Endometrium (tissue), 2 donors: ENCODE measurements around the gene SAAL1.
"Not testable (repeated sequence)": the region's sequence is repeated elsewhere in the genome, so short reads cannot be mapped to it uniquely, and the experiment has no call there.

Experiments
- FAIRE-seq: peaks from 2 replicates; lab custom pipeline; 2012; peaks lifted over from hg19 to GRCh38; lab: Jason Lieb, UNC
- donor health status: control.
- donor health status: control.

Gene SAAL1, protein sequence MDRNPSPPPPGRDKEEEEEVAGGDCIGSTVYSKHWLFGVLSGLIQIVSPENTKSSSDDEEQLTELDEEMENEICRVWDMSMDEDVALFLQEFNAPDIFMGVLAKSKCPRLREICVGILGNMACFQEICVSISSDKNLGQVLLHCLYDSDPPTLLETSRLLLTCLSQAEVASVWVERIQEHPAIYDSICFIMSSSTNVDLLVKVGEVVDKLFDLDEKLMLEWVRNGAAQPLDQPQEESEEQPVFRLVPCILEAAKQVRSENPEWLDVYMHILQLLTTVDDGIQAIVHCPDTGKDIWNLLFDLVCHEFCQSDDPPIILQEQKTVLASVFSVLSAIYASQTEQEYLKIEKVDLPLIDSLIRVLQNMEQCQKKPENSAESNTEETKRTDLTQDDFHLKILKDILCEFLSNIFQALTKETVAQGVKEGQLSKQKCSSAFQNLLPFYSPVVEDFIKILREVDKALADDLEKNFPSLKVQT

DNA sequence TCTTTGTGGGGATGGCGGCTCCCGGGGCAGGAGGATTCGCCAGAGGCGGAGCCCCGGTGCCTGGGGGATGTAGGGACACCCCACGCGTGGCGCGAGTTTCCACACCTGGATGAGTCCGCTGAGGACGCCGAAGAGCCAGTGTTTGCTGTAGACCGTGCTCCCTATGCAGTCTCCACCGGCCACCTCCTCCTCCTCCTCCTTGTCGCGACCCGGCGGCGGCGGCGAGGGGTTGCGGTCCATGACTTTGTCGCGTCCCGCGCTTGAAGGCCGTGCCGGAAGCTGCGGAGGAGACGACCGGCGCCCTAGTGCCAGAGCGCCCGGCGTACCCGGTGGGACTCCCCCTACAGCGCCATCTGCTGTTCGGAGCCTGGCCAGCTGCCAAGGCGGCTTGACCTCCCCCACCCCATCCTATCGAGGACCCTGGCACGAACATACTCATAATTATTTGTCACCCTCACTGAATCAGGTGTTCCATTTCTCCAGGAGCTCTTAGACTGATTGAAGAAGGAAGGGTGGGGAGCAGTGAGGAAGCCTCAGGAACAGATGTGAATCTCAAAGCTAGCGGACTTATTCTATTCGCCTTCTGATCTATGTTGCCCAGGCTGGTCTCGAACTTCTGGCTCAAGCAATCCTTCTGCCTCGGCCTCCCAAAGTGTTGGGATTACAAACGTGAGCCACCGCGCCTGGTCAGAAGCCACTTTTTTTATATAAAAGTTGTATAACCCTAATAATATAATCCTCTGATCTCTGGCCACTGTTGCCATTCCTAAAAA lies at the start of gene SAAL1:
Gene SAAL1, minus strand, starts transcription at position 281 of the 773 bp plus-strand sequence. Its CDS starts 41 bp downstream, at position 240.
- FAIRE-seq, result no peak

DNA sequence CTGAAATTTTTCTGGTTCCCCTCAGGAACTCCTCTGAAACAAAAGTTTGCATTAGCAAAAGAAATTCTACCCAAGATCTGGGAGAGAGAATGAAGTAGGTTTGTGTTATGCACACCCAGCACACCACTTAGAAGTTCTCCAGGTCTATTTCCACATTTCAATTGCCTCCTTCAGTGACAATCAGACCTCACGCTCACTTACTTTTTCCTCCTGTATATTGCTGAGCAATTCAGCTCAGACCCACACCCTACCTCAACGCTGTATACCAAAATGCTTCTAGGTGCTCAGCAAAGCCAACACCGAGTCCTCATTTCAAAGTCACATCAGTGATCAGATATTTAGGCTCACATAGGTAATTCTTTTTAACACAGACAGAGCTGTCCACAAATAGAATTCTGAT lies 45.7 kb upstream of the SAAL1 start:
- FAIRE-seq, result no peak

DNA sequence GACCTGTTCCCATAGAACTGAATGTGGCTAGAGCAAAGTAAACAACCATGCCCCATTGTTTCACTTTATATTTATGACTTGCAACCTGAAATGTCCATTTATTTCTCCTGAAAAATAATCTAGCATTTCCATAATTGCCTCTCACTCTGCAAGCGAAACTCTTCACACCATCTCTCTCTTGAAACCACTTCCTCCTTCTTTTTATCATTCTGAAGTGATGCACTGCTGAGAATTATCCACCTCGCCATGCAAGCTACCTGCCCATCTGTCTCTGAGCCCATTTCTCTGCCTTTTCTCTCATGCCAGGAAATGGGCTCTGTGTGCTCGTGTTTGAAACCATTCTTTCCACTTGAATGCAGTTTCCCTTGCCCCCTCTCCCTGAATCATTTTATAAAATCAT lies 40.0 kb upstream of the SAAL1 start:
- no peak for FAIRE-seq

DNA sequence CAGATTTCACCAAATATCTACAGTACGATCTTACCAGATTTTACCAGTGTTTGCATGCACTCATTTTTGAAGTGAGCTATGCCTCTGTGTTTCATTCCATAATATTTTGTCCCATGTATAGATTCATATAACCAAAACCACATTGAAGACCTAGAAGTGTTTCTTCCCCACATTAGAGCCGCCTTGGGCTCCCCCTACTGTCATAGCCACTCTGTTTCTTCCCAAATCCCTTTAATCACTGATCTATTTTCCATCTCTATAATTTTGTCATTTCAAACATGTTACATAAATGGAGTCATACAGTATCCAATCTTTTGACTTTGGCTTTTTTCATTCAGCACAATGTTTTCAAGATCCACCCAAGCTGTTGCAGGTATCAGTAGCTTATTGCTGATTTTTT lies 39.1 kb upstream of the SAAL1 start:
- no peak for FAIRE-seq

DNA sequence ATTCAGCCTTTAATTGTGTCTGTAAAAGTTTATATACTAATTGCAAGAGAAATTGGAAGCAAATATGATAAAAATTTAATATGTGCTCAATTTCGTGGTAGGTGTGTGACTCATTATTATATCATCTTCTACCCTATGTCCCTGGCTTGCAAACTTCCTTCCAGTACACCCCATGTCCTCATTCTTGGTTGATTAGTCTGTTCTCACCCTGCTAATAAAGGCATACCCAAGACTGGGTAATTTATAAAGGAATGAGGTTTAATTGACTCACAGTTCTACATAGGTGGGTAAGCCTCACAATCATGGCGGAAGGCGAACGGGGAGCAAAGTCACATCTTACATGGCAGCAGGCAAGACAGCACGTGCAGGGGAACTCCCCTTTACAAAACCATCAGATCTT lies 38.4 kb upstream of the SAAL1 start:
- no peak for FAIRE-seq

DNA sequence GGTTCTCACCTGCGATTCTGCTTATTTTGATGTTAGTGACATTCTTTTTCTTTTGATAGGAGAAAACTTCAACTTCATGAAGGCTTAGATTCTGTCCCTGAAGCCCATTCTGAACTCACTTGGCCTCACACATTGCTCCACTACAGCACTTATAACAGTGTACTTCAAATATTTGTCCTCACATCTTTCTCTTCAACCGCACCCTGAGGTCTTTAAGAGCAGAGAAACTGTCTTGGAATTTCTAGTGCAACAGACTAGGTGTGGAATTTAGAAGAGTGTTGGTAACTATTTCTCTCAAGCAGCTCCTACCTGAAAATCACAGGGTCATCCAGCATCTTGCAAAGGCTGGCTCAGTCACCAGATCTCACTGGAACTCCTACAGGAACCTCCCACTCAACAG lies 34.3 kb upstream of the SAAL1 start:
- FAIRE-seq, result no peak

DNA sequence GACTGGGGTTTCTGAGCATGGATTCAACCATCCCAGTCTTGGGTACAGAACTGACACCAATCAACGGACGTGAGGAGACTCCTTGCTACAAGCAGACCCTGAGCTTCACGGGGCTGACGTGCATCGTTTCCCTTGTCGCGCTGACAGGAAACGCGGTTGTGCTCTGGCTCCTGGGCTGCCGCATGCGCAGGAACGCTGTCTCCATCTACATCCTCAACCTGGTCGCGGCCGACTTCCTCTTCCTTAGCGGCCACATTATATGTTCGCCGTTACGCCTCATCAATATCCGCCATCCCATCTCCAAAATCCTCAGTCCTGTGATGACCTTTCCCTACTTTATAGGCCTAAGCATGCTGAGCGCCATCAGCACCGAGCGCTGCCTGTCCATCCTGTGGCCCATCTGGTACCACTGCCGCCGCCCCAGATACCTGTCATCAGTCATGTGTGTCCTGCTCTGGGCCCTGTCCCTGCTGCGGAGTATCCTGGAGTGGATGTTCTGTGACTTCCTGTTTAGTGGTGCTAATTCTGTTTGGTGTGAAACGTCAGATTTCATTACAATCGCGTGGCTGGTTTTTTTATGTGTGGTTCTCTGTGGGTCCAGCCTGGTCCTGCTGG lies 31.4 kb upstream of the SAAL1 start:
- no peak for FAIRE-seq

DNA sequence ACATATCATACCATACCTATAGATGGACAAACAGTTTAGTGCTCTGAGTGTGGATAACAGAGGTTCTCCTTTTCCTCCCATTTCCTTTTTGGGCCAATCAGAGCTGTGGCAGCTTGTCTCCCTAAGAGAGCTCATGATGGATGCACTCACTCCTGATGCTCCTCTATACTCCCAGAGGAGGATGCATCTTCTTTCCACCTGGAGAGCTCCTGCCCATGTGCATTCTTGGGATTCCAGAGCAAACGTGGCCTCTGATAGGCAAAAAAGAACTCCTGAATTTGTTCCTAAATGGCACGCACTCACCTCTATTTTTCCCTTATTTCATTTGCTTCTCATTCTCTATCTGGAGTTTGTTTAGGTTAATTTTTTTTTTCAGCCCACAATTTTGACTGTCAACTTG lies 29.4 kb upstream of the SAAL1 start:
- no peak for FAIRE-seq

DNA sequence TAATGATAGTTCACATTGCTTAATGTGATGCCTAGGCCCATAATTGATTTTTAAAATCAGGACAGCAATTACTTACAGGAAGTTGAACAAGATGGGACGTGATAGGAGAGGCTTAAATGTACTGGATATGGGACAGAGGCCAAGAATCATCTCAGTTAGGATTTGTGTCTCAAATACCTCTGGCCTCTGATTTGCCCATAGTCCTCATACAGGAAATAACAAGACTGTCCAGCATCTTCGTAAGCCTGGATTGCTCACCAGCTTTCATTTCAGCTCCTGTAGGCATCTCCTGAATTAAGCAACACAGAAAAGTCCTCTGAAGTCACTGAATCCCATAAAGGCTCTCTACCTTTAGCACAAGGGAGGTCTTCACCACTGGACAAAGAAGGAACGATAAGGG lies 26.5 kb upstream of the SAAL1 start, which contains the start of gene MRGPRX3:
Gene MRGPRX3, plus strand, starts transcription at position 231 of the 400 bp plus-strand sequence. CDS start 4,632 bp downstream, outside the sequence.
- no peak for FAIRE-seq

DNA sequence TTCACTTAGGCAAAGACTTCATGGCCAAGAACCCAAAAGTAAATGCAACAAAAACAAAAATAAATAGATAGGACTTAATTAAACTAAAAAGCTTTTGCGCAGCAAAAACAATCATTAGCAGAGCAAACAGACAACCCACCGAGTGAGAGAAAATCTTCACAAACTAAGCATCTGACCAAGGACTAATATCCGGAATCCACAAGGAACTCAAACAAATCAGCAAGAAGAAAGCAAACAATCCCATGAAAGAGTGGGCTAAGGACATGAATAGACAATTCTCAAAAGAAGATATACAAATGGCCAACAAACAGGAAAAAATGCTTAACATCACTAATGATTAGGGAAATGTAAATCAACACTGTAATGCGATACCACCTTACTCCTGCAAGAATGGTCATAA lies 25.2 kb upstream of the SAAL1 start:
- FAIRE-seq, result not testable (repeated sequence)

DNA sequence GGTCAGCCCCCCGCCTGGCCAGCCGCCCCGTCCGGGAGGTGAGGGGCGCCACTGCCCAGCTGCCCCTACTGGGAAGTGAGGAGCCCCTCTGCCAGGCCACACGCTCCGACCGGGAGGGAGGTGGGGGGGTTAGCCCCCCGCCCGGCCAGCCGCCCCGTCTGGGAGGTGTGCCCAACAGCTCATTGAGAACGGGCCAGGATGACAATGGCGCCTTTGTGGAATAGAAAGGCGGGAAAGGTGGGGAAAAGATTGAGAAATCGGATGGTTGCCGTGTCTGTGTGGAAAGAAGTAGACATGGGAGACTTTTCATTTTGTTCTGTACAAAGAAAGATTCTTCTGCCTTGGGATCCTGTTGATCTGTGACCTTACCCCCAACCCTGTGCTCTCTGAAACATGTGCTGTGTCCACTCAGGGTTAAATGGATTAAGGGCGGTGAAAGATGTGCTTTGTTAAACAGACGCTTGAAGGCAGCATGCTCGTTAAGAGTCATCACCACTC lies 15.5 kb upstream of the SAAL1 start:
- FAIRE-seq, result not testable (repeated sequence)

DNA sequence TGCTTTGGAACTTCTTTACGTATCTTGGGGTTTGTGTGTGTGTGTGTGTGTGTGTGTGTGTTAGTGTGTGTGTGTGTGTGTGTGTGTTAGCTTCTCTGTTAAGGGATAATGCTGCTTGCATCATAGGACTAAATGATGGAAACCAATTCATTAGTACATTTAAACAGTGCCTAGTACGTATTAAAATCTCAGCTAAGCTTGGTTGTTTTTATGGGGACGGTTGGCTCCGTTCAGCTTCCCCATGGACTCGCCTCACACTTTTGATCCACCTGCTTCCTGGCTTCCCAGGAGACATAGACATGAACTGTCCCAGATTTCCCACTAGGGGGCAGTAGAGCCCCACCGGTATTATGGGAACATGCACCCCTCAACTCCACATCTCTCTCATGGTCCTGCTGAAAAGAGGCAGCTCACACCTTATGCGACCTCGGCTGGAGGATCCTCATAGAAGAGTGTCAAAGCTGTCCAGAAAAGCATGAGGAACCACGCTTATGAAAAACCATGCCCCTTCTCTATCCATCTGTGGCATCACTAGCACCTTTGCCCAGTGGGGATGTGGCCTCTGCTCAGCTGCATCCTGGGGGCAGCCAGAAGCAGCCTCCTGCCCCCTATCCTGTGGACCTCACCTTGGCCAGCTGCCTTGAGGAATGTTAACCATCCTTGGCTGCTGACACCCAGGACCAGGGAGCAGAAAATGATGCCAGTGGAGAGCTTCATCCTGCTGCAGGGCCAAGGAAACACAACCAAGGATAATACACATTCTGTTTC lies 9.7 kb upstream of the SAAL1 start:
- no peak for FAIRE-seq

DNA sequence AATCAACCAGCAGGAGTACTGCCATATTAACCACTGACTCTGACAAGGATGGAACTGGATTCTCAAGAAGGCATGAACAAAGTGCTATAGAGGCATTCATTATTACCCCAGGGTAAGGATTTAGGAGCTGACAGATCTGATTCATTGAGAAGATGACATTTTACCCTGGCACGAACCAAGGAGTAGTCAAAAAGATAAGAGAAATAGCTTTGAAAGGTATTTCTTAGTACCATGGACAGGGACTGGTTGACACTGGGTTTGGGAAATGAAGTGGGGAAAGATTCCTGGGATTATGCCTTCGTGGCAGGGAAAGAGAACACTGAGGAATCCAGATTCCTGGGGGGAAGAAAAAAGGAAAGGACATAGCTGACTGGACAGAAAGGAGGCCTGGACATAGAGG lies 5.1 kb upstream of the SAAL1 start:
- FAIRE-seq, result no peak

DNA sequence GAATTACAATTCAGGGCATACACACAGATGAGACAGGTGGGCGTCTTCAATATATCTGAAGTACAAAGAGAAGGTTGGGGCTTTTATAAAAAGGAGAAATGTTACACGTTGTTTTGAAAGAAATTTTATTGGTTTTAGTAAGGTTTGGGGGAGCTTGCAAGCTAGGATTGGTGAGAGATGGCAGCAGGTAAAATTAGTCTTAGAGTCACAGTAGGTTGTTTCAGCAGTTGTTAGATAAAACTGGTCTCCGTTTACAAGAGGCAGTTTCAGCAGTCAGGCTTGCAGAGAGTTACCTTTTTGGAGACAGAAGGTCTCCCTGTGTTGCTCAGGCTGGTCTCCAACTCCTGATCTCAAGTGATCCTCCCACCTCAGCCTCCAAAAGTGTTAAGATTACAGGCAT lies 2.4 kb upstream of the SAAL1 start:
- FAIRE-seq, result no peak

DNA sequence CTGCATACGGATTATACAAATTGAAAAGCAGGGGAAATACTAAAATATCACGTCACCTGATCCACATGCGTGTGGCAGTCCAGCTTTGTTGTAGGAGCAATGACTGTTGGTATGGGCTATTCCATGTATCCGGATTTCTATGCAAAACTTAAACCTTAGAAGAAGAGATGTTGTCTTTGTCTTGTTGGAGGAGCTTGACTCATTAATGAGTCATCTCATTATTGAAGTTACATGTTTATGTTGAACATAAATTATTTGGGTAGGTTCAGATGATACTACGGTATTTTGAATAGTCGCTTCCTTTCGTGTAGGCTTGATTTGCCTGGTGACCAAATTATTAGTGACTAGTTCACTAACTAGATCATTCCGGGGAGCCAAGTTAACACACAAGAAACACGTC lies 806 bp upstream of the SAAL1 start:
- no peak for FAIRE-seq

DNA sequence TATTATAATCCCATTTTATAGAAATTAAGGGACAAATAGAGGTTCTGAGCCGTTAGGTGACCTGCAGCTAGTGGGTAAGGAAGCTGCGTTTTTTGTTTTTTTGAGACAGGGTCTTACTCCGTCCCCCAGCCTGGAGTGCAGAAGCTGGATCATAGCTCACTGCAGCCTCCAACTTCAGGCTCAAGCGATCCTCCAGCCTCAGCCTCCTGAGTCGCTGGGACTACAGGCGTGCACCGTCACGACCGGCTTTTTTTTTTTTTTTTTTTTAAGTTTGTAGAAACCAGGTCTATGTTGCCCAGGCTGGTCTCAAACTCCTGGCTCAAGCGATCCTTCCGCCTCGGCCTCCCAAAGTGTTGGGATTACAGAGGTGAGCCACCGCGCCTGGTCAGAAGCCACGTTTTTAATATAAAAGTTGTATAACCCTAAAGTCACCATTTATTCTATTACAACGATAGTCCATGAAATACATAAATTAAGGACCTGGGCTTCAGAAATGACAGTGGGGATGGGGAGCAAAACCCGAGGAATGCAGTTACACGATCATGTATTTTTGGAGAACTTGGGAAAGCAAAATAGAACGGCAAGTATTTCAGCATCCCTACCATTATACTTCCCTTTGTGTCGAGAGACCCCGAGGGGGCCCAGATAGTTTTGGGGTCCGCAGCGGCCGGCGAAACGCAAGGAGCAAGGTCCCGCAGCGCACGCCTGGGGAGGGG lies 638 bp downstream of the SAAL1 start:
- FAIRE-seq, result no peak

DNA sequence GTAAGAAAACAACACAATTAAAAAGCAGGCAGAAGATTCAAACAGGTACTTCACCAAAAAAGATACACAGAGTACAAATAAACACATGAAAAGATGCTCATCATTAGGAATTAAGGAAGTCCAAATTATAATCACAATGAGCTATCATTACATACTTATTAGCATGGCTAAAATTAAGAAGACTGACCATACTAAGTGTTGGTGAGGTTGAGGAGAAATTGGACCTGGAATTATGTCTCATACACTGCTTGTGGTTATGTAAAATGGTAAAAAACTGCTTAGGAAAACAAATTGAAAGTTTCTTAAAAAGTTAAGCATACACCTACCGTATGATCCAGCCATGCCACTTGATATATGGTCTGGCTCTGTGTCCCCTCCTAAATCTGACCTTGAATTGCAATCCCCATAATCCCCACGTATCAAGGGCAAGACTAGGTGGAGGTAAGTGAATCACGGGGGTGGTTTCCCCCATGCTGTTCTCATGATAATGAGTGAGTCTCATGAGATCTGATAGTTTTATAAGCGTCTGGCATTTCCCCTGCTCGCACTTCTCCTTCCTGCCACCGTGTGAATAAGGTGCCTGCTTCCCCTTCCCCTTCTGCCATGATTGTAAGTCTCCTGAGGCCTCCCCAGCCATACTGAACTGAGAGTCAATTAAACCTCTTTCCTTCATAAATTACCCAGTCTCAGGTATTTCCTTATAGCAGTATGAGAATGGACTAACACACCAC lies 4.8 kb downstream of the SAAL1 start:
- FAIRE-seq, result no peak

DNA sequence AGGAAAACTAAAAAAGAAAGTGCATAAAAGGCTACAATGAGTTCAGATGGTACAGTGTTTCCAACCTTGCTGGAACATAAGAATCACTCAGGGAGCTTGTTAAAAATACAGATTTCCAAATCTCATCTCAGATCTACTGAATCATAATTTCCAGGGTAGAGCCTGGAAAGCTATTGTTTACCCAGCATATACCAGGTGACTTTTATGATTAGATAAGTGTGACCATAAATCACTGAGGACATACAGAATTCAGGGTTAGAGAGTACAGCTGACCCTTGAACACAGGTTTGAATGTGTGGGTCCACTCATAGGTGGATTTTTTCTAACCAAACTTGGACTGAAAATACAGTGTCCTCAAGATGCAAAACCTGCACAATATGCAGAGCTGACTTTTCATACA lies 11.9 kb downstream of the SAAL1 start:
- FAIRE-seq, result no peak

DNA sequence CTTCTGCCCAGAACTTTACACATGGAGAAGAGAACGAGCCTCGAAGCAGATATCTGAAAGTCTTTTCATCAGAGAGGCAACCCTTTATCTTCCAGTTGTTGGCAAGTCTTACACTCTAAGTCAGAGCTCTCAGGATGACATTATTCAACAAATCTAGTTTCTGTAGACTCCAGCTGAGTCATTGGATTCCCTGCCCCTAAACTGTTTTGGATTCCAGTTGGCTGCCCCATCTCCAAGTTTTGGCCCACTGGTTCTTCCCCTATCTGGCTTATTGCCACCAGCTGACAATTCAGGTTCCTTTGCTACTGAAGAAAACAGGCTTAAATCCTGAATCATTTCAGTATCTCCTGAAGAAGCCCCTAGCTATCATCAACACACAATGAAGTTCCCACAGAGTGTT lies 14.2 kb downstream of the SAAL1 start:
- FAIRE-seq, result no peak

DNA sequence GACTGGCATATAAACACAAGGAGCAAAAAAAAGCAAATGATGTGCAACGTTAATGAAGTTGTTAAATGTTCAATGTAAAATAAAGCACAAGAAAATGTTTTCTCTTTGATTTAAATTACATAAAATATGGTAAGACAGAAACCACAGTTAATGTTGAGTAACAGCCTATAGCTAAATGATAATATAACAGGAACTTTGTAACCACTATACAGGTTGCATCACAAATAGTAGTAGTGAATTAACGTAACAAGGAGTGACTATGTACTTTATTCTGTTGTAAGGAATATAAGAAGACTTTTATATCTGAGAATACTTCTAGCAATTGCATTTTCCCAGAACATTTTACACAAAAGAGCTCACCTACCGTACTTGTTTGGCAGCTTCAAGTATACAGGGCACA lies 16.9 kb downstream of the SAAL1 start:
- no peak for FAIRE-seq

DNA sequence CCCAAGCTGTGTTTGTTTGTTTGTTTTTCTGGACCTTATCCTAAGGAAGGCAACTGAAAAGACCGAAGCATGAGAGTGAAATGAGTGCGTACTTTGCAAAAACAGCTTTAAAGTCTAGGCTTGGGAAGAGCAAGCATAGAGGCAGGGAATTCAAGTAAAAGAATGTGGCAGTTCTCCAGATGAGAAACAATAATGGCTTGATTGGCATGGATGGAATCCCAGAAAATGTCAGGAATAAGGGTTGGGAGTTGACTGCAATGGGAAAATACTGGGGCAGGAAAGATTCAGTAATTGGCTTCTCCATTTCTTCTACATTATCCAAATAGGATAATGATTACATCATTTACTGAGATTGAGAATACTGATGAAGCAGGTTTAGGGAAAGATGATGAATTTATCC lies 17.5 kb downstream of the SAAL1 start:
- FAIRE-seq, result no peak
